IPS-15b (cell line): ENCODE measurements around the gene PCSK1.

Experiments
- H3K27me3 ChIP-seq: one replicate; pipeline ENCODE4 v1.6.1; 2013; ENCODE audit warnings: low read length; ENCODE audit not compliant: control insufficient read depth, insufficient read depth
- H3K36me3 ChIP-seq: one replicate; pipeline ENCODE4 v1.6.1; 2013; ENCODE audit warnings: low read length; ENCODE audit not compliant: control insufficient read depth, insufficient read depth
- H3K4me1 ChIP-seq: one replicate; pipeline ENCODE4 v1.6.1; 2013; ENCODE audit warnings: mild to moderate bottlenecking, low read length; ENCODE audit not compliant: control insufficient read depth, insufficient read depth
- H3K4me3 ChIP-seq: one replicate; pipeline ENCODE4 v1.5.1; 2013; ENCODE audit warnings: low read depth, low read length
- H3K9ac ChIP-seq: one replicate; pipeline ENCODE4 v1.6.1; 2013; ENCODE audit warnings: low read depth, mild to moderate bottlenecking, low read length
- H3K9me3 ChIP-seq: one replicate; pipeline ENCODE4 v1.6.1; 2013; ENCODE audit warnings: mild to moderate bottlenecking, low read length; ENCODE audit not compliant: control insufficient read depth, insufficient read depth

The PCSK1 gene

GRCh38 chr5:96353220-96353619 is 79.8 kb downstream of the PCSK1 start:
- Histone ChIP-seq H3K36me3 (no peaks in the 10 kb centered on the region), H3K9ac (no peak overlapping the region), H3K27me3 (no peaks in the 10 kb centered on the region), H3K9me3 (no peaks in the 10 kb centered on the region), H3K4me1 (no peaks in the 10 kb centered on the region), H3K4me3 (no peak overlapping the region)

- Histone ChIP-seq H3K4me1 (no peaks in the 10 kb centered on the region), H3K9ac (no peak overlapping the region), H3K27me3 (no peaks in the 10 kb centered on the region), H3K36me3 (no peaks in the 10 kb centered on the region), H3K9me3 (no peaks in the 10 kb centered on the region), H3K4me3 (no peak overlapping the region)
Observed at GRCh38 chr5:96350678-96351077, 82.4 kb downstream of the PCSK1 start.

- H3K9me3 ChIP-seq: no peaks in the 10 kb centered on the region
- no peak overlapping the region for H3K9ac ChIP-seq
- H3K4me1 ChIP-seq: no peaks in the 10 kb centered on the region
- H3K27me3 ChIP-seq: no peaks in the 10 kb centered on the region
- H3K4me3 ChIP-seq: no peak overlapping the region
- H3K36me3 ChIP-seq: no peaks in the 10 kb centered on the region
Observed at GRCh38 chr5:96348536-96348935, 84.5 kb downstream of the PCSK1 start.

GRCh38 chr5:96347502-96348292 is 85.4 kb downstream of the PCSK1 start:
- Histone ChIP-seq H3K9ac (no peak overlapping the region), H3K4me1 (no peaks in the 10 kb centered on the region), H3K36me3 (no peaks in the 10 kb centered on the region), H3K4me3 (no peak overlapping the region), H3K27me3 (no peaks in the 10 kb centered on the region), H3K9me3 (no peaks in the 10 kb centered on the region)

GRCh38 chr5:96344678-96345577 is 88.1 kb downstream of the PCSK1 start:
- no peak overlapping the region for H3K4me3 ChIP-seq
- no peaks in the 10 kb centered on the region for H3K36me3 ChIP-seq
- no peaks in the 10 kb centered on the region for H3K4me1 ChIP-seq
- no peak overlapping the region for H3K9ac ChIP-seq
- H3K27me3 ChIP-seq: no peaks in the 10 kb centered on the region
- H3K9me3 ChIP-seq: no peaks in the 10 kb centered on the region

- H3K9ac ChIP-seq: no peak overlapping the region
- H3K4me3 ChIP-seq: no peak overlapping the region
- no peaks in the 10 kb centered on the region for H3K4me1 ChIP-seq
Observed at GRCh38 chr5:96343094-96343493, 90.0 kb downstream of the PCSK1 start.

GRCh38 chr5:96342581-96342980 is 90.5 kb downstream of the PCSK1 start:
- H3K27me3 ChIP-seq: no peaks in the 10 kb centered on the region
- no peaks in the 10 kb centered on the region for H3K9me3 ChIP-seq
- H3K4me3 ChIP-seq: no peak overlapping the region
- no peaks in the 10 kb centered on the region for H3K36me3 ChIP-seq
- H3K4me1 ChIP-seq: no peaks in the 10 kb centered on the region
- no peak overlapping the region for H3K9ac ChIP-seq

More at GRCh38 chr5:96343094-96343493, 90.0 kb downstream of the PCSK1 start:
- H3K9me3 ChIP-seq: no peaks in the 10 kb centered on the region
- no peaks in the 10 kb centered on the region for H3K36me3 ChIP-seq
- H3K27me3 ChIP-seq: no peaks in the 10 kb centered on the region
